Left ventricle myocardium superior (tissue), 1 donor: Measurements from ENCODE around the gene SND1. TPM values are rescaled to one million over a fixed set of nuclear protein-coding genes. Genes with fewer than 3 reads are reported as not detected.
A peak's percentile ranks its signal among the peaks of the same experiment; 100 is the strongest.

Experiments
- ATAC-seq: fragments of 200-7000 bp; cut with Tn5 transposase; one replicate; pipeline ENCODE4 v1.9.1; 2020; ENCODE audit warnings: mild to moderate bottlenecking, moderate library complexity
- DNase-seq: peaks from one replicate; pipeline ENCODE4 v3.0.0-alpha.2; 2020
- intact Hi-C: fragments of 100-400 bp; cut with micrococcal nuclease; formaldehyde crosslinking; loops from one replicate; pipeline ENCODE4 v1.11.0; 2022
- long read RNA-seq: library from polyadenylated mRNA; unstranded; transcript quantifications from one replicate; pipeline ENCODE4 v2.0.0, GENCODE V29; 2021
- total RNA-seq: library from RNA; stranded (reverse); fragmentation: NEBNext Ultra II Directional; extraction: Animal tissue kit (Norgen Biotek cat#: 25700); gene quantifications from one replicate; pipeline ENCODE4 v1.2.1, GENCODE V29; 2021
- donor health status: DM: no; HTN: yes; CAD: no; lungs with severe emphysema.

Gene SND1
- total RNA-seq = 92.3 TPM
- long read RNA-seq, transcript SND1-201 (24 exons, 3,476 nt) = major isoform, 78 of 141 reads
- long read RNA-seq, partial matches to known transcripts = 60 of 141 reads
- long read RNA-seq, other reads (novel, unspliced or antisense) = 3 of 141 reads

DNA sequence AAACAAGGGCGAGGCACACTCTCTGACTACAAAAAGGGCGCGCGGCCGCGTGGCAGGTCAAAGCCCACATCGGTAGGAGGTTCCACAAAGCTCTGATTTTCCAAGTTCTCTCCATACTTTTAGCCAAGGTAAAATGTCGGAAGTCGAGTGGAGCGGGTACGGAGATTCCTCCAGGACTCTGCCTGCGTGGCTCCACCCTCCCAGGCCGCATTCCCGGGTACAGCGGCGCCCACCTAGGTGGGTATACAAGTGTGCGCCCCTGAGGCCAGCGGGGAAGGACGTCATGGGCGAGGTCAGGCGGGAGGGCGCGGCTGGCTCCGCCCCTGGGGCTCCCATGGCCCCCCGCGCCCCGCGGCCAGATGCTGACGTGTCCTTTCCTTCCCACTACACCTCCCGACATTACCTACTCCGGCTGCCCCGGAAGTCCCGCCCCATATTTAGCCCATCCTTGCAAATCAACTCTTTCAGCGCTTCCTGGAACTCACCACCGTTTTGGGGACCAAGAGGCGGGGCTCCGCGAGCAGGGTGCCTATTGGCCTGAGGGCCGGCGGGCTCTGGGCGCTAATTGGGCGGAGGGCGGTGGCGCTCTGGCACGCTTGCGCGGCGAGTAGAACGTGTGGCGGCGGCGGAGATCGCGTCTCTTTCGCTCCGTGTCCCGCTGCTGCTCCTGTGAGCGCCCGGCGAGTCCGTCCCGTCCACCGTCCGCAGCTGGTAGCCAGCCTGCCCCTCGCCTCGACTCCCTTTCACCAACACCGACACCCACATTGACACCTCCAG lies at the start of gene SND1:
SND1 (plus strand) TSS at position 639 of the 777 bp plus-strand sequence. CDS start 180 bp downstream, outside the sequence.
- DNase-seq (peak; percentile 99), ATAC-seq (peak; percentile 98)
- intact Hi-C loops = no loop called here

DNA sequence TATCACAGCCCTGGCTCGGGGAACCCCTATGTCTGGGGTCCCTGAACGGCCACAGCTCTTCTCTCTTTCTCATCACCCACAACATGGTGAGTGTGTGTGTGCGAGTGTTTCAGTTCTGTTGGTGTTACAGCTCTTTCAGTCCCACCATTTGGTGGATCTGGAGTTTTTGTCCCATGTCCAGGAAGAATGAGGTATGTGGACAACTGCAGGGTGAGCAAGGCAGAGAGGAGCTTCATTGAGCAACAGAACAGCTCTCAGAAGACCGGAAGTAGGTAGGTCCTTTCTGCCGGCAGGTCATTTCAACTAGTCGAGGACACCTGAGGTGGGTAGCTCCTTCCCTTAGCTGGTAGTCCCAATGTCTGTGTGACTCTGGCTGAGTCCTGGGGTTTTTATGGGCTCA lies 43.5 kb upstream of the SND1 start:
- DNase-seq = no peak
- no peak for ATAC-seq
- intact Hi-C loops = no loop called here

DNA sequence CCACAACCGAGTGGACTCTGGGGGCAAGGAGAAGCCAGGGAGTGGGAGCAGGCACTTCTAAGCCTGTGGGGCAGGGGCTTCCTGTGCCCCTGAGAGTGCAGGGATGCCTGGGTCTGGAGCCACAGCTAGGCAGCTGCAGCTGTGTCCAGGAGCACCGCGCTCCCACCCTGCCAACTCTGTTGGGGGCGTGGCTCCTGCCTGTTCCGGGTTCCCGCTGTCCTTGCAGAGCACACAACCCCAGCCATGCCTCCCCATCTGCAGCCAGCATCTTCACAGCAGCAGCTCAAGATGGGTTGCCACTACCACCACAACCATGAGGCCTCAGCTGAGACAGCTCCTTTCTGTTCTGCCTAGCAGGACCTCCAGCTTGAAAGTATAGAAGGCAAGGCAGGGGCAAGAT lies 42.7 kb upstream of the SND1 start:
- no peak for ATAC-seq
- DNase-seq = no peak
- intact Hi-C loops = no loop called here

DNA sequence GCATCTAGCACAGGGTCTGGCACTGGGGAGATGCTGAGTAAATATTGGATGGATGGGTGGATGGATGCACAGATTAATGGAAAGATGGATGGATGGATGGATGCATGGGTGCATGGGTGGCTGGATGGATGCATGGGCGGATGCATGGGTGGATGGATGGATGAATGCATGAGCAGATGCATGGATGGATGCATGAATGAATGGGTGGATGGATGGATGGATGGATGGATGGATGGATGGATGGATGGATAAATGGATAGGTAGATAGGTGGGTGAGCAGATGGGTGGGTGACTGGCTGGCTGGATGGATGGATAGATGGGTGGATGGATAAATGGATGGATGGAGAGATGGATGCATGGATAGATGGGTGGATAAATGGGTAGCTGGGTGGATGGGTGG lies 39.7 kb upstream of the SND1 start:
- DNase-seq (no peak), ATAC-seq (no peak)
- intact Hi-C loops = no loop called here

DNA sequence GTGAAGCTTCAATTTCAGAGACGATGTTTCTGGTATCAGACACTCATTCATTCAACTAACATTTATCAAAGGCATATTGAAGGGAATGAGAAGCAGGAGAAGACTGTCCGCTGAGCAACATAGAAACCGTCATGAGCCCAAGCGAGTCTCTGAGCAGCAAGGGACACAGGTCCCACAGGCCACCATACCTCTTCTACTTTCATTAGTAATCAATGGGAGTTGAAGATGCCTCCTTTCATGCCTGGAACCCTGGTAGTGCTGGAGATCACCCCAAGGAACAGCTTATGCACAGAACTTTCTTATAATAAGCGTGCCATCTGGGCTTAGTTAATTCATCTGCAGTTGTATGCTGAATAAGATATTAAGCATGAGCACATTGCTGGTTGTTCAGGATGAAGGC lies 35.3 kb upstream of the SND1 start:
- intact Hi-C loops = no loop called here
- DNase-seq (no peak), ATAC-seq (no peak)

DNA sequence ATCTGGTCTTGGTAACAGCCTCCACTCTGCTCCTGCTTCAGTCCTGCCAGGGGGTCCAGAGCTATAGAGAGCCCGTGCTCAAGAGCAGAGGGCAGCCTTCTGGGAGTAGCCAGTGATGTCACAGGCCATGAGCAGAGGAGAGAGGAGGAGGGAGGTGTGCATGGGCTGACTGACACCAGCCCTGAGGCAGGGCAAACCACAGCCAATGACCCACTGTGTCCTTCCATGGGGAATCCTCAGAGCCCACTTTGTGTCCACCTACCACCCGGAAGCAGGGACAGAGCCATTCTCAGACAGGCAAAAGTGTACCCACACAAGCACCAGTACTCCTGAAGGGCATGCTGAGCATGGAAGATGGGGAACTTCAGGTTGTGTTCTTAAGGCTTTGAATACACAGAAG lies 34.0 kb upstream of the SND1 start, which contains the start of gene PAX4:
PAX4 (minus strand) TSS at position 101 of the 400 bp plus-strand sequence. CDS start 2,214 bp downstream, outside the sequence.
- ATAC-seq (no peak), DNase-seq (no peak)
- intact Hi-C loops = no loop called here

DNA sequence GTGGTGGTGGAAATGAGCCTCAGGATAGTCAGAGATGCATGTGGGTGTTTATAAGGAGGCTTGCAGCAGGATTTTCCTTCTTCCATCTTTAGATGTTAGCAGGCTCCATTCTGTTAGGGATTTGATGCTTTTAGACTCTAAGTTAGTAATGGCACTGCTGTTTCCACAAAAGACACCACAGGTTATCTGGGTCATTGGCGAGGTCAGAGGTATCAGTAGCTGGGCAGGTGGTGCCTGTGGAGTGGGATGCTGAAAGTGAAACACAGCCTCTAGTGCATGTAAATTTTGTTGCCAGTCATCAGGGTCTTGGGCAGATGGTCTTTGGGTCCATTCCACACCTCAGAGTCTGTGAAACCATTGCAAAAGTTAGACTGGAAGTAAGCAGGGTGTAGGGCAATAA lies 33.2 kb upstream of the SND1 start:
- no peak for ATAC-seq
- intact Hi-C loops = no loop called here
- no peak for DNase-seq

DNA sequence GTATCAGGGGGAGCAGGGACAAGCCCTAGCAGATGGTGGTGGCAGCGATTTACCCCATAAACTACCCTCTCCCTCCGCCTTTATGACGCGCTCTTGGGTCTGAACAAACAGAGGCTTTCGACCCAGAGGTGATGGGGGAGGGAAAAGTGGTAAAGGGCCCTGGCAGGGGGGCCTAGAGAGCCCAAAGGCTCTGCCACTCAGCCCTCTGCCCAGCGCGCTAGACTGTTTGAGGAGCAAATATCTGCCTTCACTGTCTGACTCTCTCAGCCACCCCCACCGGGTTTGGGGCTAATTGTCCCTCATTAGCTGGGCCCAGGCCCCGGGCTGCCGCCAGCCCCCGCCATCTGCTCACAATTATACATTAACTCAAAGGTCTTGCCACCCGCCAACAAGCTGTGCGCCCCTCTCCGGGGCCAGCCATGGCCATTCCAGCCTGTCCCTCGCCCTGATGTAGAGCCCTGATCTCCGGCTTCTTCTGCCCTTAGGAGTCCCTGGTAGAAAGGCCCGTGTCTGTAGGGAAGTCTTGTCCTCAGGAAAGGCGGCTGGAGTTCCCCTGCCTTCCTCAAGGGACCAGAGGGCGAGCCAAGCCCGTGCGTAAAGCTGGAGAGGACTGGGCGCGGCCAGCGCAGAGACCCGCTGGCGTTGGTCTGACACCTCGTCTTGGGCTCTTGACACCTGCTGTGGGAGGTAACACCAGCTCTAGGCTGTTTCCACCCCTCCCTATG lies 32.2 kb upstream of the SND1 start:
- intact Hi-C loops = no loop called here
- no peak for ATAC-seq
- no peak for DNase-seq

DNA sequence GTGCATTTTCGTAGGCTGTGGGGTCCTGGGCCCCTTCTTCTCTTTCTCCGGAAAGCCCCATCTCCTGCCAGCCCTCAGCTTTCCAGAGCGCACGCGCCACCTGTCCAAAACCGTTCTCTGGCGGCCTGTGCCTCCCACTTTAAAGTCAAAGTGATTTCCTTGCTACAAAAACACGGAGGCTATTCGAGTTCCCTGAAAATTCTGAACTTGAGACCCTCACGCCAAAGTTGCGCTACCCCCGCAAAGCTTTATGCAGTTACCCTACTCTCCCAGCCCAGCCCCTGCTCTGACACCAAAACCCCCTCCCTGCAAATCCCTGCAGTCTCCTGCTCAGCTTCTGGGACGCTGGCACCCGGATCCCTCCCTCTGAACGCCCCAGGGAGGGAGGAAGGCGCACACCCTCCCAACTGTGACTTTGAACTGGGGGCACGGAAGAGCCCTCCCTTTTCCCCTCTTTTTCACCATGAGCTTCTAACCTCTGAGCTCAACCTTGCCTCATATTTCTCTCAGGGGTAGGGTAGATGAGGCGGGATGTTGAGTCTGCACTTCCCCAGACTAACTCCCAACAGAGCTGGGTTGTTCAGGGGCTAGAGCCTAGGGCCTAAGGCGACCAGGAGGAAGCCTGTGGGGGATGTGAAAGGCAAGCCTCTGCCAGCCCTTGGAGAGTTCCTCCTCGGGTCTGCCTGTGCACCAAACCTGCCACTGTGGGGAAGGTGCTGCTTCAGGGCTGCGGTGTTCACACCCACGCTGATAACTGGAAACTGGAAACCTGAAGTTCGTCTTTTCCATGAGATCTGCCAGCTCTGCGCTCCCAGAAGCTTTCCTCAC lies 31.4 kb upstream of the SND1 start:
- ATAC-seq (no peak), DNase-seq (no peak)
- intact Hi-C loops = no loop called here

DNA sequence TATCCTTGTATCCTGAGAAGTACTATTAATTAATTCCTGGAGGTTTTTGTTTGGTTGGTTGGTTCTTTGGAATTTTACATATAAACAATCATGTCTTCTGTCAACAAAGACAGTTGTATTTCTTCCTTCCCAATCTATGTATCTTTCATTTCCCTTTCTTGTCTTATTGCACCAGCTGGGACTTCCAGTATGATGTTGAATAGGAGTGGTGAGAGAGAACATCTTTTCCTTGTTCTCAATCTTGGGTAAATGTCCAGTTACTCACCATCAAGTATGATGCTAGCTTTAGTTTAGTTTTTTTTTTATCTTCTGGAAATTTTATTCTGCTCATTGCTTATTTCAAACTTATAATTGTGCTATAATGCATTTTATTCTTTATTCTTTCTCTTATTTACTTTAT lies 26.7 kb upstream of the SND1 start:
- ATAC-seq (no peak), DNase-seq (no peak)
- intact Hi-C loops = no loop called here

DNA sequence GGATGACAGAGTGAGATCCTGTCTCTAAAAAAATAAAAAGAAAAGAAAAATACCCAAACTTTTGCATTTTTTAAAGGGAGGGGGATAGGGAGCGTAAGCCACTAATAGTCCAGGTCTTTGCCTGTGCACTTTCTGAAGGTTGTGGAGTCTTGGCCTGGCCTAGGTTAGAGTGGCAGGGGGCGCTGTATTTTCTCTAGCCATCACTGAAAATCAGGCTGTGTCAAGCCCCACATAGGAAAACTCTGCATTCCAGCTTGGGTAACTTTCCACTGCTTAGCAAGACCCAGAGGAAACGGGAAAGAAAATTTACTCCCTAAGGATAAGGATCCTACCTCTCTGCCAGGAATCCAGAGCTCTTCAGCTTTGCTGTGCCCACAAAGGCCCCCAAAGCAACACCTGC lies 23.5 kb upstream of the SND1 start:
- intact Hi-C loops = no loop called here
- DNase-seq = no peak
- no peak for ATAC-seq

DNA sequence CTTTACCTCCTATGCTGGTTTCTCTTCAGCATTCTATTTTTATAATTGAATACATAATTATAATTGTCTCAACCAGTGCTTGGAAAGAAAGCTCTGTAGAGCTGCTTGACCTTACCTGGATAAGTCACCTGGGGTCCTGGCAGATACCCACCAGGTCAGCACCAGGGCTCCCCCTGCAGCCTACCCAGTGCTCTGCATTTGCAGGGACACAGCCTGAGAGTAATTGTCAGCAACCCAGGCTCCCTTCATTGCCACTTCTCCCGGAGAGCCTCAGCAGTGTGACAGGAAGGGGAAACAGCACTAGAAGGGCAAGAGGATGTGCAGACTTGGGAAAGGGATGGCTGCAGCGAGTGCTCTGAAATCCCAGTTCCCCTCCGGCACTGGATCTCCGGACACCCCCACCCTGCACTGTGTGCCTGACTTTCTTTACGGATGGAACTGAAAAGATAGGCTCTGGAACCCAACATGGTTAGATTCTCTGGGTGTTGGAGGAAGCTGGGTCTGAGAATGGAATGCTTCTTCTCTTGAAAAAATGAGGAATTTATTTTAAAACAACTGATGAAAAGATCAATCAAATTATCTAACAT lies 22.6 kb upstream of the SND1 start:
- ATAC-seq (no peak), DNase-seq (no peak)
- intact Hi-C loops = no loop called here

DNA sequence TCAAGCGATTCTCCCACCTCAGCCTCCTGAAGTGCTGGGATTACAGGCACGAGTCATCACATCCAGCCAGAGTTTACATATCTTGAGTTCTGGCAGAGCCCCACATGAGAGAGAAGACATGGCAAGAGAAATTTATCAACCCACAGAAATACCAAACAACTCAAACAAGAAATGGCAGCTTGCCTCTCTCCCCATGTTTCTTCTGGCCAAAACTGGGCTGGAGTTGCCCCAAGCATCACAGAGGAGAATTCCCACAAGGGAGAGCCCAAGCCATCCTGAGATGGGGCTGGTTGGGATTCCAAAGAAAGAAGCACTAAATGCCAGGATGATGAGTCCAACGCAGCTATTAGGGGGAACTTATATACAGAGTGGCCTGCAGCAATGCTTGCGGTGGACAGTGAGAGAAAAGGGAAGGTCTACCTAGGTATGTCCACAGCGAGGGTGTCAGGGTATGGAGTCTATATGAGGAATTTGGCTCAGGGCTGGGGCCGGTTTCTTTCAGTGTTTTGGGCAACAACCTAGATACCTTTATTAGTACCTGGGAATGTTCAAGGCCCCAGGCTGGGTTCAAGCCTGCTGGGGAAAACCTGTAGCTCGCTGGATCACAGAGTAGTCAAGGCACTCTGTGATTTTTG lies 19.6 kb upstream of the SND1 start:
- ATAC-seq (no peak), DNase-seq (no peak)
- intact Hi-C loops = no loop called here

DNA sequence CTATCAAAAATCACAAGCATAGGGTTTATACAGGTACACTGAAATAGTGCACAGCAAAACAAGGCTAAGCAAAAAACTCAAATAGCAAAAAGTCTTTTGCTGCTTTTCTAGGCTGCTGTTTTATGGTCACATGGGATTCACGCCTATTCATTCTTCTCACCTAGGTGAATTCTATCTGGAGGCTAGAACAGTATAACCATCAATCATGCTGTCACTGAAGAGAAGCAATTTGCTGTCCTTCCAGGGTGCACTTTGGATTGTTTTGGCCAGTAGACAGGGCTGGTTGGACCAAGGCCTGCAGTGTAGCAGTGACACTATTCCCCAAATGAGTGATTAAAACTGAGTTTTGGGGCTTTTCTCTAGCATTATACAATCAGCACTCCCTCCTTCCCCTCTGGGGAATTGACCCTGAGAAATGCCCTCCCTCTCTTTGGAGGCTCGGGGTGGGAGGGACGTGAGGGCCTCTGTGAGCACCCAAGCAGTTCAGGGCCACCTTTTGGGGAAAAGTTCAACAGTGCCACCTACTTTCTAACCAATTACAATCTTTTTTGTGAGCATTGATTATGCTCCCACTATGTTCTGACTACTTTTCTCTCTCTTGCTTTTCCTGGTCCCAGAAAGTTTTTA lies 16.2 kb upstream of the SND1 start:
- intact Hi-C loops = no loop called here
- ATAC-seq (no peak), DNase-seq (no peak)

DNA sequence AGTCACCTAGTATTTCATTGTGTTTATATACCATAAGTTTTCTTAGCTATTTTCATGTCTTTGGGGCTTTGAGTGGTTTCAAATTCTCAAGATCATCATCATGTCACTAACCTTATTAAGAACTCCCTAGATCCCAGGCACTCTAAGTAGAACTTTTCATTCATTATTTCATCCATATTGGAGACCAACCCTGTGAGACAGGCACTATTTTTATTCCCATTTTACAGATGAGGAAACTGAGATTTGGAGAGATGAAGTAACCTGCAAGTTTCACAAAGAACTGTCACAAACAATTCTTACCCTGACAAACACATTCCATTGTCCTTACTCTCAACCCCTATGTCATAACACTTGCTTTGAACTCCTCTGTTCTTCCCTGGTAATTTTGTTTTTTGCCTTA lies 13.8 kb upstream of the SND1 start:
- intact Hi-C loops = no loop called here
- DNase-seq (no peak), ATAC-seq (no peak)

DNA sequence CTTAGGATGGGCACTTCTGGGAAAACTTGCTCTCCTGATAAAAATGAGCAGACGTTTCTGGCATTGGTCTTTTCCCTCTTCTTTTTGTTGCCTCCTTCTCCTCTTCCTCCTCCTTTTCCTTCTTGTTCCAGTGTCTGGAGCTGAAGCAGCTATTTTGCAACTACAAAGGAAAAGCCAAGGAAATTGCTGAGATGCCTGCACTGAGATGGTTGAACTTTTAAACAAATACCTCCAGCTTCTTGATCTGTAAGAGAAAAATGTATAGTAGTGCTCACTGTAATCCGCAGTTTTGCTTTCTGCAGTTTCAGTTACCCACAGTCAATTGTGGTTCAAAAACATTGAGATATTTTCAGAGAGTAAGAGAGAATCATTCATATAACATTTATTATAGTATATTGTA lies 7.5 kb upstream of the SND1 start:
- no peak for DNase-seq
- ATAC-seq = no peak
- intact Hi-C loops = no loop called here

DNA sequence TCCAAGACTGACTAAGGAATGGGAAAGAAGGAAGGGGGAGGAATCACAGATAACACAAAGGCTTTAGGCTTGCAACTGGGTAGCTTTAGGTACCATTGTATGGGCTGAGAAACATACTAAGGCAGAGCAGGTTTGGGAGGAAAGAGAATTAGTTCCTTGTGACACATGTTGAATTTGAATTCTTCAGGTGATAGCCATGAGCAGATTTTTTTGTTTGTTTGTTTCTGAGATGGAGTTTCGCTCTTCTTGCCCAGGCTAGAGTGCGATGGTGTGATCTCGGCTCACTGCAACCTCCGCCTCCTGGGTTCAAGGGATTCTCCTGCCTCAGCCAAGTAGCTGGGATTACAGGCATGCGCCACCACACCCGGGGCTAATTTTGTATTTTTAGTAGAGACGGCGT lies 4.4 kb upstream of the SND1 start:
- DNase-seq (no peak), ATAC-seq (no peak)
- intact Hi-C loops = no loop called here

DNA sequence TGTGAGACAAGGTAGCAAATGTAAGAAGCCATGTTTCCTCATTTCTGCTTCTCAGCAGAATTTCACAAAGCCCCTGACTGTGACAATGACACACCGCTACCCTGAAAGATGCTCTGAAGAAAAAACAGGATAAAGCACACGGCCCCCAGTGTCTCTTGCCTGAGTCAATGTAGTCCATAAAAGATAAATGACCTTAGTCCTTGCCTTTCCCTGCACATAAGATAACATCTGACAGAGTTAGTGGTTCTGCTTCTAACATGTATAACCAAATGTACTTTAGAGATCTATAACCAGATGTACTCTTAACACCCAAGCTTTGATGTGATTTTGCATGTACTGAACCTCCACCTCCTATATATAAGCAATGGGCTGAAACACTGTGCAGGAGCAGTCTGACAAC lies 3.0 kb upstream of the SND1 start:
- no peak for DNase-seq
- no peak for ATAC-seq
- intact Hi-C loops = no loop called here
